Transverse colon (tissue), 4 donors: ENCODE measurements around the gene IQCK. TPM values are rescaled to one million over a fixed set of nuclear protein-coding genes. Genes with fewer than 3 reads are reported as not detected.

Experiments
- DNase-seq: peaks from one replicate; pipeline ENCODE4 v3.0.0-alpha.2; 2019
- H3K27ac ChIP-seq, 4 donors: fragments of 200-600 bp; sonication (generic); 2 replicates each; pipeline ENCODE4 v1.5.1; 2016 to 2018; ENCODE audit warnings: inconsistent platforms in 4 of 4
- H3K27me3 ChIP-seq: fragments of 200-600 bp; sonication (generic); 2 replicates; pipeline ENCODE4 v1.5.1; 2017; ENCODE audit warnings: inconsistent platforms
- H3K36me3 ChIP-seq, 4 donors: fragments of 200-600 bp; sonication (generic); 2 replicates each; pipeline ENCODE4 v1.5.1; 2017 to 2019; ENCODE audit warnings: inconsistent platforms in 4 of 4
- H3K4me1 ChIP-seq, 4 donors: fragments of 200-600 bp; sonication (generic); 2 replicates each; pipeline ENCODE4 v1.5.1; 2017 to 2020; ENCODE audit warnings: inconsistent platforms in 4 of 4
- H3K4me3 ChIP-seq, 4 donors: fragments of 200-600 bp; sonication (generic); 1 replicate in 1 of 4; 2 replicates in 3 of 4; pipeline versions ENCODE4 v1.5.1 to v1.6.1; 2017 to 2019; ENCODE audit warnings: inconsistent platforms in 4 of 4
- H3K9me3 ChIP-seq, 2 donors: fragments of 200-600 bp; sonication (generic); 2 replicates each; pipeline ENCODE4 v1.5.1; 2017 to 2019; ENCODE audit warnings: inconsistent platforms in 2 of 2
- CTCF ChIP-seq, 5 experiments: fragments of 200-600 bp in 3 of 5; fragments of 450-650 bp in 2 of 5; sonication (generic) in 3 of 5; IDR thresholded peaks; 1 replicate in 2 of 5; 2 replicates in 3 of 5; pipeline ENCODE4 v1.5.1; 2016 to 2017; ENCODE audit warnings: antibody characterized with exemption in 5 of 5, inconsistent platforms in 3 of 5, mild to moderate bottlenecking in 2 of 5, moderate library complexity in 1 of 5
- EP300 ChIP-seq: sonication (generic); formaldehyde crosslinking; IDR thresholded peaks from one replicate; pipeline ENCODE4 v1.6.1; 2017; ENCODE audit warnings: antibody characterized with exemption, low read depth
- POLR2A ChIP-seq: fragments of 450-650 bp; IDR thresholded peaks from one replicate; pipeline ENCODE4 v1.6.1; 2016; ENCODE audit warnings: antibody characterized with exemption, mild to moderate bottlenecking, moderate library complexity
- POLR2AphosphoS5 ChIP-seq, 3 donors: sonication (generic); formaldehyde crosslinking; IDR thresholded peaks; one replicate each; pipeline ENCODE4 v1.6.1; 2016; ENCODE audit warnings: antibody characterized with exemption in 3 of 3
- WGBS, 2 donors: methylation state at CpG; one replicate each; pipeline ENCODE4 v1.1.5; 2018; ENCODE audit warnings: low coverage in 1 of 2; 5-methylcytosine and 5-hydroxymethylcytosine counted together
- in situ Hi-C, 4 donors: fragments of 200-750 bp; cut with MboI; loops; one replicate each; pipeline versions ENCODE4 v1.15.0 to v1.15.1; 2017; ENCODE audit warnings: low sequenced_read_pairs in 3 of 4, low pct_ligation_motif_present in 1 of 4, low pct_unique_long_range_greater_than_20kb in 1 of 4
- intact Hi-C: fragments of 100-400 bp; cut with DNase I; formaldehyde crosslinking; loops from one replicate; pipeline ENCODE4 v1.15.1; 2023; ENCODE audit warnings: low total_unique reads
- total RNA-seq, 4 donors: library from RNA; depleted of rRNA; stranded (reverse); fragments of >200 nt; gene quantifications; one replicate each; pipeline ENCODE4 v1.1.0, GENCODE V29; 2016

The IQCK gene
- total RNA-seq, 4 donors from 2014 or later, result 8.3 to 18.2 (median 12.7) TPM

DNA sequence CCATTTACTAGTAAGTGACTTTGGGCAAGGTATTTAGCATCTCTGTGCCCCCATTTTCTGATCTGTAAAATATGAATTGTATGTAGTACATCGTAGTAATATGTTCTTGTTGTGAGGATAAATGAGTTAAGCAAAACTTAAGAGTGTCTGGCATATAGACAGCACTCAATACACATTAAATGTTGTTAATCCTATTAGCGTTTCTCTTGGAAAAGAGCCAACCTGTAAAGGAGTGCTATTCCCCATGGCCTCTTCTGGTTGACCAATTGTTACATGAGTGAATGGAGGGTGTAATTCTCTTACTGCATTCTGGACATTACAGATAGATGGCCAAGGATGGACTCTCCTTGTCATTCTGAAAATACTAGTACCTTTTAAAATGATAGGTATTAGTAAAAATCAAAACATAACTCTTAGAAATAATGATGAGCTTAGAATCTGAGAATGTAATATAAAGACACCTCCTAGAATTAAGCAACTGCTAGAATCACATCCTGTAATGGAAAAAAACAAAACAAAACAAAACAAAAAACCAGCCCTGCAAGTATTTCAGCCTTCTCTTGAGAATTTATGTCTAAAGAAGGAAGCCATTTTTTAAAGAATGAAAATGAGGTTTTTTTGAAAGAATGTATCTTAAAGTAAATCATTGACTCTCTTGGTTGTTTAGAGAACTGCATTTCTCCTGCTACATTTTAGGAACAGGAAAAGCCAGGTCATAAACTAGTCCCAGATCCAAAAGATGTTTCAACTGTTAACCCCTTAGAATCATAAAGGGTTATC lies 30.5 kb downstream of the IQCK start:
- DNase-seq, result no peak
- no peak overlapping the region for H3K4me3 ChIP-seq
- in situ Hi-C loops, result no loop called here
- intact Hi-C loops, result no loop called here
- TF ChIP-seq POLR2AphosphoS5 (IDR thresholded peaks at IDR 0.05) (no peak), EP300 (no peak), POLR2A (no peak), CTCF (IDR thresholded peaks at IDR 0.05) (no peak)
- no peaks in the 10 kb centered on the region for H3K27me3 ChIP-seq
- H3K36me3 ChIP-seq, result no peaks in the 10 kb centered on the region
- peaks cover 0 to 18% (median 4%) of the 10 kb centered on the region in 4 donors for H3K4me1 ChIP-seq
- H3K9me3 ChIP-seq, result no peaks in the 10 kb centered on the region
- 50 to 57% methylated on average over 2 of the region's 2 CpGs for WGBS, 2 donors
- H3K27ac ChIP-seq, result no peak overlapping the region

- DNase-seq, result no peak
- Histone ChIP-seq H3K27me3 (no peaks in the 10 kb centered on the region), H3K36me3 (no peaks in the 10 kb centered on the region), H3K9me3 (no peaks in the 10 kb centered on the region), H3K4me3 (no peak overlapping the region), H3K27ac (no peak overlapping the region), H3K4me1 (peaks cover 0 to 20% (median 6%) of the 10 kb centered on the region in 4 donors)
- no peak for TF ChIP-seq EP300
- TF ChIP-seq POLR2A, result no peak
- TF ChIP-seq CTCF (IDR thresholded peaks at IDR 0.05), result no peak
- TF ChIP-seq POLR2AphosphoS5 (IDR thresholded peaks at IDR 0.05), result no peak
- 82 to 85% methylated on average over 3 to 4 of the region's 4 CpGs for WGBS, 2 donors
- intact Hi-C loops, result no loop called here
- in situ Hi-C loops, result no loop called here
Observed at GRCh38 chr16:19749571-19750080, 31.6 kb downstream of the IQCK start.

- Histone ChIP-seq H3K27me3 (no peaks in the 10 kb centered on the region), H3K27ac (no peak overlapping the region), H3K36me3 (no peaks in the 10 kb centered on the region), H3K9me3 (no peaks in the 10 kb centered on the region), H3K4me3 (no peak overlapping the region), H3K4me1 (peaks cover 0 to 19% (median 7%) of the 10 kb centered on the region in 4 donors)
- in situ Hi-C loops (no loop called here), intact Hi-C loops (no loop called here)
- no peak for TF ChIP-seq POLR2A
- TF ChIP-seq CTCF (IDR thresholded peaks at IDR 0.05), result no peak
- TF ChIP-seq EP300, result no peak
- no peak for TF ChIP-seq POLR2AphosphoS5 (IDR thresholded peaks at IDR 0.05)
- 88 to 89% methylated on average over 5 to 6 of the region's 6 CpGs for WGBS, 2 donors
- DNase-seq, result no peak
Observed at GRCh38 chr16:19751478-19752385, 33.7 kb downstream of the IQCK start.
